Fibroblast of villous mesenchyme (primary cell): Measurements from ENCODE around the gene DIAPH2. TPM values are rescaled to one million over a fixed set of nuclear protein-coding genes. Genes with fewer than 3 reads are reported as not detected.

ENCODE experiments used
- DNase-seq: peaks from one replicate; pipeline ENCODE4 v3.0.0-alpha.2; 2010; ENCODE audit warnings: low read depth
- H3K4me3 ChIP-seq: 2 replicates; pipeline ENCODE4 v1.5.1; 2011; ENCODE audit warnings: low read depth, mild to moderate bottlenecking, low read length
- total RNA-seq: library from RNA; depleted of rRNA; stranded (reverse); fragments of >200 nt; gene quantifications from 2 replicates; pipeline ENCODE4 v1.2.3, GENCODE V29; 2012
- TF ChIP-seq, protein P1 (sequence below): IDR thresholded peaks from 2 replicates; pipeline ENCODE4 v1.5.1; 2012; ENCODE audit warnings: low read depth, mild to moderate bottlenecking, low read length; ENCODE audit not compliant: insufficient read depth

Gene DIAPH2
- total RNA-seq, 1 donor, result 15.5 TPM

DNA sequence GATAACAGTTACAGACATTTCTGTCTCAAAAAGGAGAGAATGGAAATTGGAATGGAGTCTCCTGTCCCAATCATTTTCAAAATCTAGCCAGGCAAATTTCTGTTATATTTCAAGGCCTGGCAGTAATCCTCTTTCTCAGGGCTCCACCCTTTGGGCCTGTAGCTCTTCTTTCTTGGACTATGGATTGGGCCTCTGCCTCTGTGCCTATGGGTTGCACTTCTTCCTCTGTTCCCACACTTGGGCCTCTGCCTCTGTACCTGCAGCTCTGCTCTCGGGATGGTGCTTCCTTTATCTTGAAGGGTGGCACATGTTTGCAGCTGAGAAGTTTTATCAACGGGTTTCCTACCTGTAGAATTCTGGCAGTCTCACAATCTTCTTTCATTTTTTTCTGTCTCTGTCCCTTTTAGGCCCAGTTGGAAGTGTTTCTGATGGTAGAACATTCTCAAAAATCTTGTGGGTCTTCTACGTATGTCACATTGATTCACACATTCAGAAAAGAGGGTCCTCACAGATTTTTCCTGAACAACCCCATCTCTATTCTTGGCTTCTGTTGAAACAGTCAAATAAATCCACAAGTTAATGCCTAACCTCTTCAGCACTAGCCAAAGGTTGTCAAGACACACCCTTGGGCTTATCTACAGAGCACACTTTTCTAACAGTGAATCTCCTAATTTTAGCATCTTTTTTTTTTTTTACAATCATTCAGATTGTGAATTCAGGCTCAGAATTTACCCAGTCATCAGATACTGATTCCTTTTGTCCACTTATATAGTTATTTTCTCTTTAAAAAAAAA is 918.0 kb downstream of the DIAPH2 start:
- DNase-seq, result no peak
- TF ChIP-seq, protein P1, sequence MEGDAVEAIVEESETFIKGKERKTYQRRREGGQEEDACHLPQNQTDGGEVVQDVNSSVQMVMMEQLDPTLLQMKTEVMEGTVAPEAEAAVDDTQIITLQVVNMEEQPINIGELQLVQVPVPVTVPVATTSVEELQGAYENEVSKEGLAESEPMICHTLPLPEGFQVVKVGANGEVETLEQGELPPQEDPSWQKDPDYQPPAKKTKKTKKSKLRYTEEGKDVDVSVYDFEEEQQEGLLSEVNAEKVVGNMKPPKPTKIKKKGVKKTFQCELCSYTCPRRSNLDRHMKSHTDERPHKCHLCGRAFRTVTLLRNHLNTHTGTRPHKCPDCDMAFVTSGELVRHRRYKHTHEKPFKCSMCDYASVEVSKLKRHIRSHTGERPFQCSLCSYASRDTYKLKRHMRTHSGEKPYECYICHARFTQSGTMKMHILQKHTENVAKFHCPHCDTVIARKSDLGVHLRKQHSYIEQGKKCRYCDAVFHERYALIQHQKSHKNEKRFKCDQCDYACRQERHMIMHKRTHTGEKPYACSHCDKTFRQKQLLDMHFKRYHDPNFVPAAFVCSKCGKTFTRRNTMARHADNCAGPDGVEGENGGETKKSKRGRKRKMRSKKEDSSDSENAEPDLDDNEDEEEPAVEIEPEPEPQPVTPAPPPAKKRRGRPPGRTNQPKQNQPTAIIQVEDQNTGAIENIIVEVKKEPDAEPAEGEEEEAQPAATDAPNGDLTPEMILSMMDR, result no peak
- no peak overlapping the region for H3K4me3 ChIP-seq

DNA sequence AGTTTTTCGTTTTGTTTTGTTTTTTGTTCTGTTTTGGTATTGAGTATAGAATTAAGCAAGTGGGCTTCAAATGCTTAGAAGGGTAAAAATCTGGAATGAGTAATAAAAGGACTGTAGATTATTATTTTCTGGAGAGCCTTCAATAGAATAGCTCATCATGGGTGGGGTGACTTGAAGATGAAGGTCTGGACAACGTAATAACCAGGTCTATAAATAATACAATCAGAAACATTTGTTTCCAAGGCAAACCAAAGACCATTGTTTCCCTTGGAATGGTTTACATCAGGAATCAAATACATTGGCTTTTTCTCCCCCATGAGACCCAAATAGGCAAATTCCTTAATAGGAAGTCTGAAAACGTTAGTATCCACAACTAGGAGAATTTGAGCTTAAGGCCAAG is 920.6 kb downstream of the DIAPH2 start:
- no peak for DNase-seq
- no peak overlapping the region for H3K4me3 ChIP-seq

DNA sequence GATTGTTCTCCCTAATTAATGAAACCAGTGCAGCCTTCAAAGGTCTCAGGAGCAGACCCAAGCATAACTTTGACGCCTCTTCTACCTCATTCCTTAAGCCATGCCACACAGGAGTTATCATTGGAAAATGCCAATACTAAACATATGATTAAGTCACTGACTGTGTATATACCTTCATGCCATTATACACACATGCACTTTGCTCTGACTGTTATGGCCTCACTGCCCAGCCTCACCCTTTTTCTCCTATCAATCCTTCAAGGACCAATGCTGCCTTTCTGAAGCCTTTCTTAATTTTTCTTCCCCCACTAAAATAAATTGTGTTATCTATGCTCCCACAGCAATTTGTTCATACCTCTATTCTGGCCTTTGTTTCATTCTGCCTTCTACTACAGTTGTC is 924.7 kb downstream of the DIAPH2 start:
- no peak for DNase-seq
- TF ChIP-seq, protein P1, result no peak
- no peak overlapping the region for H3K4me3 ChIP-seq

More for the DNA sequence above, 920.6 kb downstream of the DIAPH2 start:
- TF ChIP-seq, protein P1, result no peak

DNA sequence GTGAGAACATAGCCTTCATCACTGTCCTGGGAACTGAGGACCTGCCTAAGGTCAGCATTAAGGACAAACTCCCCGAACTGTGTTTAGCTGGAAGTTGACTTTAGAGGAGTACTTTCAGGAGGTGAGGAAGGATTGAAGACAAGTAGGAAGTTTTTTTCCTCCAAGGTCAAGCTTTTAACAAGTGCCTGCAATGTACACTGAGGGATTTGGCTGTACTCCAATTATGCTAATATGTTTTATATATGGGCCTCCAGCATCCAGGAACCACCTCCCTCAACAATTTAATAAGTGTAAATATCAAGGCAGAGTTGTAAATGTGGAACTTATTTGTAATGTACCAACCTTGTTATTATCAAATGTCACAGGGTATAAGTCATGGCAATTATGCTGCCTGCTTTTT is 925.3 kb downstream of the DIAPH2 start:
- DNase-seq, result no peak
- no peak overlapping the region for H3K4me3 ChIP-seq
- TF ChIP-seq, protein P1, result no peak

DNA sequence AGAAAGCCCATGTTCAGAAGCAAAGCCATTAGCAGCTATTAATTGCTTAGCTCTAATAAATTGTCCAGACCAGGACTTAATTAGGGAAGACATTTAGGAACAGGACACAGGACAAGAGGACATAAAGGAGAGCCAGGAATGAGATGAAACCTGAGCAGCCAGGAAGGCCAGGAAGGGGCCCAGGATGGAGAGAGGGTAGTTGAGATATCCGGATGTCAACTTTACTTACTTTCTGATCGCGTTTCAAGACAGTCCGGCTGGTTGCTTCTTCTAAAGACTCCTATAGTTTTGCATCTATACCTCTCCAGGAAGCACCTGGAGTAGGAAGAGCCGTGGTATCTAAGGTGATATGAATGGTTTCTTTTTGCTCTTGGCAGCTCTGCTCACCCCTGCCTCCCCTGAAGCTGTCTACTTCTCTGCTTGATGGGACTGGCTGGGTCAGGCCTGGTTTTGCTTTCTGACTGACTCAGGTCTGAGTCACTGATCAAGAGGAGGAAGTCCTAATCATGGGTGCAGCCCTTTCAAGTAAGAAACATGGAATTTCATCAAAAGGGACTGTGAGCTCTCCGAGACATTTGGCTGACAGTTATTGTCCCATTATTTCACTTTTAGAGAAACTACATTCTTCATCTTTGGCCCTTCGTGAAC is 932.4 kb downstream of the DIAPH2 start:
- no peak overlapping the region for H3K4me3 ChIP-seq
- TF ChIP-seq, protein P1, result no peak
- peak; percentile 37 for DNase-seq

DNA sequence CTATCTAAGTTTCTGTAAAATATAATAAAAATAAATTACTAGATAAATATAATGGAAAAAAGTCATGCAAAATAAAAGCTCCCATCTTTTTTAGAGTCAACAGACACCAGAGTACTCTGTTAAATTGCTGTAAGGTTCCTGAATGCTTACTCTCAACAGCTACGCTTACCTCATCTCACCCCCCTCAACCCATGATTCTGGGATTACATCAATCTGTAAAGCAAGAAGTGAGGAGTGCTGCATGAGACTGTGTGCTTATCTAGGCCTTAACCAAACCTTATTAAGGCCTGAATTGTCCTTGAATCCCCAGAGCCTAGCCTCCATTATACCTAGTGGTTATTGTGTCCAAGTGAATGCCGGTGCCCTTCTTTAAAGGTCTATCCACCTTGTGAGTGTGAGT is 934.9 kb downstream of the DIAPH2 start:
- TF ChIP-seq, protein P1, result no peak
- DNase-seq, result no peak
- H3K4me3 ChIP-seq, result no peak overlapping the region
